ENCODE data around the gene ETNK2.

DNA sequence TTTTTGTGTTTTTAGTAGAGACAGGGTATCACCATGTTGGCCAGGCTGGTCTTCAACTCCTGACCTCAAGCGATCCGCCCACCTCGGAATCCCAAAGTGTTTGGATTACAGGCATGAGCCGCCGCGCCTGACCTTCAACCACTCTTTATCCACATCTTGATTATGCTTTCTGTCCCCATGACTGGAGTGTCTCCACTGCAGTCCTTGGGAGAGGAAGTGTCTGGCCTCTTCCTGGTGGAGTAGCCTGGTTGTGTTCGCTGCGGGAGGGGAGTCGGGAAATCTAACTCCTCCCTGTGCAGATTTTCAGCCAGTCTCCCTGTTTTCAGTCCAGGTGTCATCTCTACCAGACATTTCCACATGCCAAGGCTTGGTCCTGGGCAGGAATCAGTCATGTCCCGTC is 34.8 kb upstream of the ETNK2 start:
- TF ChIP-seq, protein P1, sequence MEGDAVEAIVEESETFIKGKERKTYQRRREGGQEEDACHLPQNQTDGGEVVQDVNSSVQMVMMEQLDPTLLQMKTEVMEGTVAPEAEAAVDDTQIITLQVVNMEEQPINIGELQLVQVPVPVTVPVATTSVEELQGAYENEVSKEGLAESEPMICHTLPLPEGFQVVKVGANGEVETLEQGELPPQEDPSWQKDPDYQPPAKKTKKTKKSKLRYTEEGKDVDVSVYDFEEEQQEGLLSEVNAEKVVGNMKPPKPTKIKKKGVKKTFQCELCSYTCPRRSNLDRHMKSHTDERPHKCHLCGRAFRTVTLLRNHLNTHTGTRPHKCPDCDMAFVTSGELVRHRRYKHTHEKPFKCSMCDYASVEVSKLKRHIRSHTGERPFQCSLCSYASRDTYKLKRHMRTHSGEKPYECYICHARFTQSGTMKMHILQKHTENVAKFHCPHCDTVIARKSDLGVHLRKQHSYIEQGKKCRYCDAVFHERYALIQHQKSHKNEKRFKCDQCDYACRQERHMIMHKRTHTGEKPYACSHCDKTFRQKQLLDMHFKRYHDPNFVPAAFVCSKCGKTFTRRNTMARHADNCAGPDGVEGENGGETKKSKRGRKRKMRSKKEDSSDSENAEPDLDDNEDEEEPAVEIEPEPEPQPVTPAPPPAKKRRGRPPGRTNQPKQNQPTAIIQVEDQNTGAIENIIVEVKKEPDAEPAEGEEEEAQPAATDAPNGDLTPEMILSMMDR (IDR thresholded peaks at IDR 0.05 in 4 of 5, conservative IDR thresholded peaks at IDR 0.05 in 1 of 5): no peak
- no peak for TF ChIP-seq POLR2A (IDR thresholded peaks at IDR 0.05)
